ENCODE measurements around the gene MCRIP2. TPM values are rescaled to one million over a fixed set of nuclear protein-coding genes. Genes with fewer than 3 reads are reported as not detected.
A peak's percentile ranks its signal among the peaks of the same experiment; 100 is the strongest.

The MCRIP2 gene
- total and polyA plus RNA-seq, 9 of the 15 experiments (the other 6 are each of a cell fraction or from before 2014, with no cell fraction given) = 0.80 to 120 (median 35.2) TPM

GRCh38 chr16:684071-684794 is 42.6 kb downstream of the MCRIP2 start, which contains the start of gene JMJD8 (continued):
- TF ChIP-seq HEY1 (CRISPR knock-in tag; IDR thresholded peaks at IDR 0.05; ENCODE audit: borderline replicate concordance) (no peak), GTF3C2 (IDR thresholded peaks at IDR 0.05; ENCODE audit: borderline replicate concordance, extremely low read depth, insufficient read length) (no peak), SP1 (CRISPR knock-in tag; IDR thresholded peaks at IDR 0.05) (peak; percentile 87), FOXK1 (CRISPR knock-in tag; IDR thresholded peaks at IDR 0.05; ENCODE audit: borderline replicate concordance) (no peak), MBD2 (IDR thresholded peaks at IDR 0.05; ENCODE audit: borderline replicate concordance, low read depth) (peak; percentile 55; the same call in 1 of the 2 replicates), ELF2 (CRISPR knock-in tag; IDR thresholded peaks at IDR 0.05) (peak; percentile 76), C11orf30 (IDR thresholded peaks at IDR 0.05; ENCODE audit: low read depth) (peak; percentile 70), HOXB6 (CRISPR knock-in tag; IDR thresholded peaks at IDR 0.05; ENCODE audit: borderline replicate concordance) (no peak), CREB3L1 (IDR thresholded peaks at IDR 0.05; ENCODE audit: borderline replicate concordance, low read depth) (peak; percentile 63; the same call in 1 of the 2 replicates), ZNF507 (tag; conservative IDR thresholded peaks at IDR 0.05) (no peak), BDP1 (IDR thresholded peaks at IDR 0.05; ENCODE audit: insufficient read depth, insufficient read length) (no peak), XRCC4 (IDR thresholded peaks at IDR 0.05; ENCODE audit: extremely low read depth, insufficient read depth, insufficient read length) (no peak), ZMIZ1 (IDR thresholded peaks at IDR 0.05; ENCODE audit: low read depth in 2 of 2, low read length in 2 of 2) (peak in 1 of 2 experiments; percentile 23; a peak in 1 of 4 replicates), ZNF165 (CRISPR knock-in tag; IDR thresholded peaks at IDR 0.05; ENCODE audit: borderline replicate concordance) (no peak), RAD21 (CRISPR knock-in tag; conservative IDR thresholded peaks at IDR 0.05 in 1 of 2, IDR thresholded peaks at IDR 0.05 in 1 of 2) (no peak), HDAC6 (IDR thresholded peaks at IDR 0.05; ENCODE audit: low read depth, low read length) (no peak), TAF15 (IDR thresholded peaks at IDR 0.05; ENCODE audit: low read depth, low read length) (no peak)
